ENCODE data around the gene PCBP3. TPM values are rescaled to one million over a fixed set of nuclear protein-coding genes. Genes with fewer than 3 reads are reported as not detected.

Gene PCBP3
- total RNA-seq, 1 donor from 2014 or later: 2.5 TPM

- Mint-ChIP-seq H3K9me3 (ENCODE audit: unreplicated experiment) (no peaks in the 10 kb centered on the region), H3K36me3 (ENCODE audit: low read depth, unreplicated experiment) (no peaks in the 10 kb centered on the region), H3K27me3 (ENCODE audit: unreplicated experiment) (peaks cover 3% of the 10 kb centered on the region), H3K4me1 (ENCODE audit: unreplicated experiment) (no peaks in the 10 kb centered on the region), H3K27ac (ENCODE audit: unreplicated experiment) (no peak overlapping the region), H3K4me3 (ENCODE audit: unreplicated experiment) (no peak overlapping the region)
- no peak for DNase-seq (ENCODE audit: low spot score)
- TF ChIP-seq, protein P1, sequence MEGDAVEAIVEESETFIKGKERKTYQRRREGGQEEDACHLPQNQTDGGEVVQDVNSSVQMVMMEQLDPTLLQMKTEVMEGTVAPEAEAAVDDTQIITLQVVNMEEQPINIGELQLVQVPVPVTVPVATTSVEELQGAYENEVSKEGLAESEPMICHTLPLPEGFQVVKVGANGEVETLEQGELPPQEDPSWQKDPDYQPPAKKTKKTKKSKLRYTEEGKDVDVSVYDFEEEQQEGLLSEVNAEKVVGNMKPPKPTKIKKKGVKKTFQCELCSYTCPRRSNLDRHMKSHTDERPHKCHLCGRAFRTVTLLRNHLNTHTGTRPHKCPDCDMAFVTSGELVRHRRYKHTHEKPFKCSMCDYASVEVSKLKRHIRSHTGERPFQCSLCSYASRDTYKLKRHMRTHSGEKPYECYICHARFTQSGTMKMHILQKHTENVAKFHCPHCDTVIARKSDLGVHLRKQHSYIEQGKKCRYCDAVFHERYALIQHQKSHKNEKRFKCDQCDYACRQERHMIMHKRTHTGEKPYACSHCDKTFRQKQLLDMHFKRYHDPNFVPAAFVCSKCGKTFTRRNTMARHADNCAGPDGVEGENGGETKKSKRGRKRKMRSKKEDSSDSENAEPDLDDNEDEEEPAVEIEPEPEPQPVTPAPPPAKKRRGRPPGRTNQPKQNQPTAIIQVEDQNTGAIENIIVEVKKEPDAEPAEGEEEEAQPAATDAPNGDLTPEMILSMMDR (IDR thresholded peaks at IDR 0.05; ENCODE audit: unreplicated experiment): no peak
These were observed 184.5 kb downstream of the PCBP3 start for GRCh38 chr21:45827881-45828579.

GRCh38 chr21:45828580-45829570, 185.3 kb downstream of the PCBP3 start:
- no peaks in the 10 kb centered on the region for H3K36me3 Mint-ChIP-seq (ENCODE audit: low read depth, unreplicated experiment)
- no peak for DNase-seq (ENCODE audit: low spot score)
- no peak overlapping the region for H3K4me3 Mint-ChIP-seq (ENCODE audit: unreplicated experiment)
- no peaks in the 10 kb centered on the region for H3K9me3 Mint-ChIP-seq (ENCODE audit: unreplicated experiment)
- TF ChIP-seq, protein P1 (IDR thresholded peaks at IDR 0.05; ENCODE audit: unreplicated experiment): no peak
- H3K4me1 Mint-ChIP-seq (ENCODE audit: unreplicated experiment): no peaks in the 10 kb centered on the region
- no peak overlapping the region for H3K27ac Mint-ChIP-seq (ENCODE audit: unreplicated experiment)
- peaks cover 3% of the 10 kb centered on the region for H3K27me3 Mint-ChIP-seq (ENCODE audit: unreplicated experiment)

GRCh38 chr21:45829668-45830067, 186.1 kb downstream of the PCBP3 start:
- H3K9me3 Mint-ChIP-seq (ENCODE audit: unreplicated experiment): no peaks in the 10 kb centered on the region
- H3K36me3 Mint-ChIP-seq (ENCODE audit: low read depth, unreplicated experiment): no peaks in the 10 kb centered on the region
- H3K4me3 Mint-ChIP-seq (ENCODE audit: unreplicated experiment): no peak overlapping the region
- H3K27me3 Mint-ChIP-seq (ENCODE audit: unreplicated experiment): no peaks in the 10 kb centered on the region
- no peaks in the 10 kb centered on the region for H3K4me1 Mint-ChIP-seq (ENCODE audit: unreplicated experiment)
- no peak overlapping the region for H3K27ac Mint-ChIP-seq (ENCODE audit: unreplicated experiment)
- TF ChIP-seq, protein P1 (IDR thresholded peaks at IDR 0.05; ENCODE audit: unreplicated experiment): no peak
- DNase-seq (ENCODE audit: low spot score): no peak

GRCh38 chr21:45830221-45830640, 186.7 kb downstream of the PCBP3 start:
- no peaks in the 10 kb centered on the region for H3K9me3 Mint-ChIP-seq (ENCODE audit: unreplicated experiment)
- no peak for DNase-seq (ENCODE audit: low spot score)
- TF ChIP-seq, protein P1 (IDR thresholded peaks at IDR 0.05; ENCODE audit: unreplicated experiment): no peak
- H3K27ac Mint-ChIP-seq (ENCODE audit: unreplicated experiment): no peak overlapping the region
- H3K4me3 Mint-ChIP-seq (ENCODE audit: unreplicated experiment): no peak overlapping the region
- no peaks in the 10 kb centered on the region for H3K36me3 Mint-ChIP-seq (ENCODE audit: low read depth, unreplicated experiment)
- H3K4me1 Mint-ChIP-seq (ENCODE audit: unreplicated experiment): no peaks in the 10 kb centered on the region
- no peaks in the 10 kb centered on the region for H3K27me3 Mint-ChIP-seq (ENCODE audit: unreplicated experiment)
